Measurements from ENCODE around the gene PDE1A. TPM values are rescaled to one million over a fixed set of nuclear protein-coding genes. Genes with fewer than 3 reads are reported as not detected.

The PDE1A gene
- total and polyA plus RNA-seq, 2 of the 13 experiments (the other 11 are each of a cell fraction or from before 2014, with no cell fraction given), result not detected

GRCh38 chr2:182351427-182351826, 75.4 kb downstream of the PDE1A start:
- ATAC-seq (no peak), DNase-seq (ENCODE audit: low spot score) (no peak), FAIRE-seq (no peak)
- ChIA-PET POLR2A (no interaction called here), CTCF (ENCODE audit: low intra/inter-chr PET ratio, low total read pairs) (no interaction called here)
- H3K27me3 ChIP-seq (ENCODE audit: control insufficient read depth in 1 of 2, insufficient read depth in 2 of 2, low read length in 2 of 2), result no peaks in the 10 kb centered on the region
- TF ChIP-seq ZEB1 (IDR thresholded peaks at IDR 0.05; ENCODE audit: insufficient replicate concordance, low read depth), result no peak
- no peak overlapping the region for H2AFZ ChIP-seq (ENCODE audit: low read length)
- H4K20me1 ChIP-seq (ENCODE audit: insufficient read depth, low read length), result no peaks in the 10 kb centered on the region
- no peaks in the 10 kb centered on the region for H3K9me3 ChIP-seq (ENCODE audit: low read length)
- in situ Hi-C loops (cut with HindIII; ENCODE audit: extremely low pct_ligation_motif_present, low pct_unique_long_range_greater_than_20kb), result no loop called here
- 20% methylated on average over 4 of the region's 4 CpGs for WGBS (ENCODE audit: low lambda C conversion rate)
- no peak overlapping the region for H3K4me3 ChIP-seq (replicated peaks in 1 of 3; ENCODE audit: insufficient read depth in 1 of 3, low read depth in 2 of 3, low read length in 3 of 3)
- intact Hi-C loops (cut with micrococcal nuclease; ENCODE audit: unreplicated experiment), result no loop called here
- H3K4me2 ChIP-seq (ENCODE audit: low read depth, low read length), result no peak overlapping the region
- H3K9ac ChIP-seq (ENCODE audit: insufficient read depth, low read depth, low read length), result no peak overlapping the region
- no peaks in the 10 kb centered on the region for H3K79me2 ChIP-seq (ENCODE audit: insufficient read depth, low read length)
- BruUV-seq (replicated peaks), result no TSS peak
- no peaks in the 10 kb centered on the region for H3K36me3 ChIP-seq (replicated peaks in 1 of 2; ENCODE audit: control insufficient read depth in 1 of 2, insufficient read depth in 2 of 2, low read length in 2 of 2)
- H3K27ac ChIP-seq (ENCODE audit: extremely low read length, insufficient read depth, low read length), result no peak overlapping the region
- H3K4me1 ChIP-seq (ENCODE audit: insufficient read depth, low read length), result no peaks in the 10 kb centered on the region

- no peaks in the 10 kb centered on the region for H3K79me2 ChIP-seq (ENCODE audit: insufficient read depth, low read length)
- H4K20me1 ChIP-seq (ENCODE audit: insufficient read depth, low read length), result no peaks in the 10 kb centered on the region
- H3K9ac ChIP-seq (ENCODE audit: insufficient read depth, low read depth, low read length), result no peak overlapping the region
- TF ChIP-seq ZNF800 (CRISPR knock-in tag; IDR thresholded peaks at IDR 0.05), result no peak
- TF ChIP-seq POGK (CRISPR knock-in tag; conservative IDR thresholded peaks at IDR 0.05), result no peak
- no peak for TF ChIP-seq ELF1 (CRISPR knock-in tag; IDR thresholded peaks at IDR 0.05)
- no peak for TF ChIP-seq SNAPC5 (CRISPR knock-in tag; IDR thresholded peaks at IDR 0.05; ENCODE audit: borderline replicate concordance)
- TF ChIP-seq ZNF616 (CRISPR knock-in tag; IDR thresholded peaks at IDR 0.05; ENCODE audit: low read depth), result no peak
- TF ChIP-seq ZBTB42 (CRISPR knock-in tag; IDR thresholded peaks at IDR 0.05), result no peak
- no peak for TF ChIP-seq ZSCAN5A (CRISPR knock-in tag; IDR thresholded peaks at IDR 0.05; ENCODE audit: borderline replicate concordance)
- no peak for TF ChIP-seq ZNF614 (CRISPR knock-in tag; IDR thresholded peaks at IDR 0.05; ENCODE audit: borderline replicate concordance)
- no peak for TF ChIP-seq TEAD2 (CRISPR knock-in tag; IDR thresholded peaks at IDR 0.05)
- TF ChIP-seq ZNF180 (CRISPR knock-in tag; IDR thresholded peaks at IDR 0.05; ENCODE audit: borderline replicate concordance, low read depth), result no peak
- intact Hi-C loops (cut with micrococcal nuclease; ENCODE audit: unreplicated experiment), result no loop called here
- H3K4me2 ChIP-seq (ENCODE audit: low read depth, low read length), result no peak overlapping the region
- 5% methylated on average over 2 of the region's 2 CpGs for WGBS (ENCODE audit: low lambda C conversion rate)
- in situ Hi-C loops (cut with HindIII; ENCODE audit: extremely low pct_ligation_motif_present, low pct_unique_long_range_greater_than_20kb), result no loop called here
- H3K4me1 ChIP-seq (ENCODE audit: insufficient read depth, low read length), result no peaks in the 10 kb centered on the region
- CTCF ChIA-PET (ENCODE audit: low intra/inter-chr PET ratio, low total read pairs), result no interaction called here
- no peak overlapping the region for H3K4me3 ChIP-seq (replicated peaks in 1 of 3; ENCODE audit: insufficient read depth in 1 of 3, low read depth in 2 of 3, low read length in 3 of 3)
- no peaks in the 10 kb centered on the region for H3K36me3 ChIP-seq (replicated peaks in 1 of 2; ENCODE audit: control insufficient read depth in 1 of 2, insufficient read depth in 2 of 2, low read length in 2 of 2)
- FAIRE-seq (no peak), DNase-seq (ENCODE audit: low spot score) (no peak), ATAC-seq (no peak)
- H3K27ac ChIP-seq (ENCODE audit: extremely low read length, insufficient read depth, low read length), result no peak overlapping the region
- BruUV-seq (replicated peaks), result no TSS peak
- POLR2A ChIA-PET, result no interaction called here
- H3K9me3 ChIP-seq (ENCODE audit: low read length), result no peaks in the 10 kb centered on the region
- no peak overlapping the region for H2AFZ ChIP-seq (ENCODE audit: low read length)
- no peaks in the 10 kb centered on the region for H3K27me3 ChIP-seq (ENCODE audit: control insufficient read depth in 1 of 2, insufficient read depth in 2 of 2, low read length in 2 of 2)
Measured at GRCh38 chr2:182349268-182349667, 77.6 kb downstream of the PDE1A start.

All from HepG2 (cell line).